ENCODE data around the gene MEGF6. TPM values are rescaled to one million over a fixed set of nuclear protein-coding genes. Genes with fewer than 3 reads are reported as not detected.

The MEGF6 gene
- total and polyA plus RNA-seq, 2 of the 8 experiments (the other 6 are each of a cell fraction or from before 2014, with no cell fraction given), result 4.1 to 14.8 TPM

- Histone ChIP-seq H2BK120ac (replicated peaks; ENCODE audit: low read depth, low read length) (peak within 1 kb of the TSS; percentile 36), H3K79me2 (ENCODE audit: control insufficient read depth in 1 of 2, insufficient read depth in 2 of 2, low read length in 2 of 2) (peaks cover 0 to 13% of the 10 kb centered on the region in 2 experiments; a peak in 1 of 4 replicates), H3K9ac (replicated peaks in 1 of 4; ENCODE audit: extremely low read depth in 1 of 4, low read depth in 3 of 4, low read length in 3 of 4) (peak within 1 kb of the TSS; percentile 20 to 86 (median 56); a peak in 5 of 7 replicates), H3K23ac (ENCODE audit: insufficient read length) (no peak within 1 kb of the TSS), H4K8ac (ENCODE audit: extremely low read depth, insufficient read depth, low read length) (peak within 1 kb of the TSS; percentile 88), H3K4me2 (ENCODE audit: insufficient read depth in 1 of 2, low read depth in 2 of 2, low read length in 2 of 2) (peak within 1 kb of the TSS; percentile 68 to 83), H2BK20ac (ENCODE audit: low read length) (no peak within 1 kb of the TSS), H2BK15ac (ENCODE audit: low read length) (peak within 1 kb of the TSS; percentile 99), H3K4me1 (replicated peaks in 1 of 4; ENCODE audit: control insufficient read depth in 3 of 4, insufficient read depth in 4 of 4, low read length in 3 of 4) (peaks cover 0 to 20% (median 16%) of the 10 kb centered on the region in 4 experiments; a peak in 6 of 7 replicates), H2AK5ac (ENCODE audit: low read depth, low read length) (0 out of 2 replicates have a peak within 1 kb of the TSS, but pooled peaks have one; percentile 4), H3K9me3 (ENCODE audit: insufficient read depth in 2 of 2, low read depth in 1 of 2, low read length in 1 of 2) (no peaks in the 10 kb centered on the region), H3K27me3 (replicated peaks in 1 of 4; ENCODE audit: control insufficient read depth in 3 of 4, extremely low read depth in 1 of 4, insufficient read depth in 3 of 4, low read length in 3 of 4) (peaks cover 0 to 3% (median 0%) of the 10 kb centered on the region in 4 experiments; a peak in 2 of 7 replicates), H3K14ac (ENCODE audit: insufficient read length) (no peak within 1 kb of the TSS), H4K20me1 (replicated peaks in 1 of 2; ENCODE audit: control insufficient read depth in 1 of 2, insufficient read depth in 2 of 2, low read length in 2 of 2) (peaks cover 3 to 7% of the 10 kb centered on the region in 2 experiments), H3K56ac (replicated peaks; ENCODE audit: insufficient read length, low read depth, low read length) (peak within 1 kb of the TSS; percentile 43), H4K91ac (replicated peaks; ENCODE audit: insufficient read length, low read length) (peak within 1 kb of the TSS; percentile 94), H2AFZ (ENCODE audit: low read length) (peak within 1 kb of the TSS; percentile 82; the same call in 1 of the 2 replicates), H3K4me3 (ENCODE audit: extremely low read depth in 1 of 4, insufficient read depth in 2 of 4, low read depth in 3 of 4, low read length in 4 of 4) (peak within 1 kb of the TSS; percentile 50 to 83 (median 56)), H3K4ac (replicated peaks; ENCODE audit: insufficient read length, low read depth, low read length) (peak within 1 kb of the TSS; percentile 94), H3K23me2 (ENCODE audit: low read depth, low read length) (peaks cover 3% of the 10 kb centered on the region; the same call in 1 of the 2 replicates), H3K27ac (ENCODE audit: low read depth, low read length) (peak within 1 kb of the TSS; percentile 78), H4K5ac (ENCODE audit: insufficient read length, low read depth, low read length) (peak within 1 kb of the TSS; percentile 91), H2BK5ac (ENCODE audit: low read depth, low read length) (peak within 1 kb of the TSS; percentile 94; the same call in 1 of the 2 replicates), H3K36me3 (ENCODE audit: control insufficient read depth in 2 of 4, insufficient read depth in 4 of 4, low read length in 3 of 4) (no peaks in the 10 kb centered on the region), H3K18ac (ENCODE audit: extremely low read depth, low read length) (peak within 1 kb of the TSS; percentile 87), H3K79me1 (ENCODE audit: low read depth, low read length) (no peaks in the 10 kb centered on the region; the same call in 1 of the 2 replicates), H2BK12ac (ENCODE audit: low read depth, low read length) (peak within 1 kb of the TSS; percentile 78; the same call in 1 of the 2 replicates)
- ChIA-PET POLR2A (ENCODE audit: partially characterized antibody) (interaction anchor here (0.6 to 4.1 kb wide), 5 partner anchors 19 to 197 kb away, joined by 3 to 26 read pairs (median 4); no protein-coding TSS in a partner anchor), CTCF (ENCODE audit: partially characterized antibody) (interaction anchor here (0.8 to 3.7 kb wide), 39 partner anchors 9 to 1070 kb away, joined by 3 to 59 read pairs (median 5); partner anchors contain the start of gene TPRG1L)
- 16% methylated on average over 41 of the region's 84 CpGs; no CpG with 5 or more reads in 1 of the 2 experiments for WGBS, 2 experiments (ENCODE audit: extremely low coverage in 1 of 2, insufficient coverage in 1 of 2, insufficient read length in 1 of 2, insufficient replicate concordance in 2 of 2, low coverage in 1 of 2, low lambda C conversion rate in 2 of 2, missing lambda C conversion rate in 1 of 2)
- peak; percentile 49 to 88 for DNase-seq (ENCODE audit: low read depth in 1 of 2, low spot score in 2 of 2)
- no peak for FAIRE-seq
- TF ChIP-seq EP300 (IDR thresholded peaks at IDR 0.05; ENCODE audit: borderline replicate concordance in 1 of 2, low read depth in 2 of 2, low read length in 2 of 2) (peak in 1 of 2 experiments; percentile 7; a peak in 1 of 3 replicates), SP2 (IDR thresholded peaks at IDR 0.05; ENCODE audit: low read length) (no peak), POLR2AphosphoS5 (IDR thresholded peaks at IDR 0.05; ENCODE audit: low read depth, low read length) (no peak), CEBPB (IDR thresholded peaks at IDR 0.05; ENCODE audit: low read depth, low read length) (no peak), BACH1 (IDR thresholded peaks at IDR 0.05; ENCODE audit: low read length) (peak; percentile 23; the same call in 1 of the 2 replicates), ZNF274 (IDR thresholded peaks at IDR 0.05; ENCODE audit: borderline replicate concordance, extremely low read depth, low read length) (no peak), PHF8 (conservative IDR thresholded peaks at IDR 0.05; ENCODE audit: low read depth, low read length) (peak; percentile 62; the same call in 1 of the 2 replicates), RBBP5 (IDR thresholded peaks at IDR 0.05; ENCODE audit: borderline replicate concordance, low read depth, low read length) (no peak), CREB1 (IDR thresholded peaks at IDR 0.05) (peak; percentile 76)
- TF ChIP-seq, protein P1, sequence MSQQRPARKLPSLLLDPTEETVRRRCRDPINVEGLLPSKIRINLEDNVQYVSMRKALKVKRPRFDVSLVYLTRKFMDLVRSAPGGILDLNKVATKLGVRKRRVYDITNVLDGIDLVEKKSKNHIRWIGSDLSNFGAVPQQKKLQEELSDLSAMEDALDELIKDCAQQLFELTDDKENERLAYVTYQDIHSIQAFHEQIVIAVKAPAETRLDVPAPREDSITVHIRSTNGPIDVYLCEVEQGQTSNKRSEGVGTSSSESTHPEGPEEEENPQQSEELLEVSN (IDR thresholded peaks at IDR 0.05), result peak; percentile 98
Observed at GRCh38 chr1:3453891-3454810, 157.2 kb downstream of the MEGF6 start, which contains the start of gene ARHGEF16. Gene ARHGEF16 (plus strand): TSS chr1:3454665. CDS start chr1:3463085, 8,420 bp downstream.

Measured in H1 (cell line).